ENCODE measurements around the gene TST.

DNA sequence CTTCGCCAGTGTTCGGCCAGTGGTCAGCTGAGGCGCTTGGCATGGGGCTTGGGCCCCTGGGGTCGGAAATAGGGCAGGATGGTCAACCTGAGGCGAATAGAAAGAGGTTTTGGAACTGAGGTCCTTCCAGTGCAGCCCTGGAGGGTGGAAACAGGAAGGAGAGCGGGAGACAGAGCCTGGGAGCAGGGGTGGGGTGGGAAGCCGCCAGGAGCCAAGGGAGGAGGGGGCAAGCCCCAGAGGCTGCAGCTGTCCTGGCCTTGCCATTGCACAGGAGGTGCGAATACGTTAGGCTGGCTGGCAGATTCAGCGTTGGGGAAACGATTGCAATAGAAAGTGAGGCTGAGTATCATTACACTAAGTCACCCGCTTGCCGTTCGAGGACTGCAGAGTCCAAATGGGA lies 18.4 kb upstream of the TST start:
- TF ChIP-seq, protein P1, sequence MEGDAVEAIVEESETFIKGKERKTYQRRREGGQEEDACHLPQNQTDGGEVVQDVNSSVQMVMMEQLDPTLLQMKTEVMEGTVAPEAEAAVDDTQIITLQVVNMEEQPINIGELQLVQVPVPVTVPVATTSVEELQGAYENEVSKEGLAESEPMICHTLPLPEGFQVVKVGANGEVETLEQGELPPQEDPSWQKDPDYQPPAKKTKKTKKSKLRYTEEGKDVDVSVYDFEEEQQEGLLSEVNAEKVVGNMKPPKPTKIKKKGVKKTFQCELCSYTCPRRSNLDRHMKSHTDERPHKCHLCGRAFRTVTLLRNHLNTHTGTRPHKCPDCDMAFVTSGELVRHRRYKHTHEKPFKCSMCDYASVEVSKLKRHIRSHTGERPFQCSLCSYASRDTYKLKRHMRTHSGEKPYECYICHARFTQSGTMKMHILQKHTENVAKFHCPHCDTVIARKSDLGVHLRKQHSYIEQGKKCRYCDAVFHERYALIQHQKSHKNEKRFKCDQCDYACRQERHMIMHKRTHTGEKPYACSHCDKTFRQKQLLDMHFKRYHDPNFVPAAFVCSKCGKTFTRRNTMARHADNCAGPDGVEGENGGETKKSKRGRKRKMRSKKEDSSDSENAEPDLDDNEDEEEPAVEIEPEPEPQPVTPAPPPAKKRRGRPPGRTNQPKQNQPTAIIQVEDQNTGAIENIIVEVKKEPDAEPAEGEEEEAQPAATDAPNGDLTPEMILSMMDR (IDR thresholded peaks at IDR 0.05): no peak
- no peak for TF ChIP-seq POLR2A (IDR thresholded peaks at IDR 0.05)
- no peak for TF ChIP-seq EP300 (IDR thresholded peaks at IDR 0.05)

Measured in tibial nerve (tissue), 4 donors.